Measurements from ENCODE around the gene MVB12B. TPM values are rescaled to one million over a fixed set of nuclear protein-coding genes. Genes with fewer than 3 reads are reported as not detected.
A peak's percentile ranks its signal among the peaks of the same experiment; 100 is the strongest.

Gene MVB12B
- total RNA-seq, 1 donor: 5.4 TPM

GRCh38 chr9:126508928-126509327 is 182.3 kb downstream of the MVB12B start:
- DNase-seq (ENCODE audit: insufficient read length, low spot score, missing footprints): peak; percentile 14
- no peaks in the 10 kb centered on the region for H3K9me3 ChIP-seq (ENCODE audit: low read depth, low read length)
- H3K4me3 ChIP-seq (ENCODE audit: insufficient read depth, low read length): no peak overlapping the region
- H2AFZ ChIP-seq (ENCODE audit: low read length): no peak overlapping the region
- TF ChIP-seq CTCF (IDR thresholded peaks at IDR 0.05; ENCODE audit: extremely low read depth, low read depth, low read length): no peak
- no peak overlapping the region for H3K4me2 ChIP-seq (ENCODE audit: insufficient read depth, low read length)
- H3K27ac ChIP-seq (ENCODE audit: low read depth, low read length): no peak overlapping the region
- no peaks in the 10 kb centered on the region for H3K4me1 ChIP-seq (ENCODE audit: insufficient read depth, low read length)
- H4K20me1 ChIP-seq (ENCODE audit: insufficient read depth, low read length): no peaks in the 10 kb centered on the region
- H3K27me3 ChIP-seq (ENCODE audit: insufficient read depth, low read length): peaks cover 40% of the 10 kb centered on the region
- H3K36me3 ChIP-seq (ENCODE audit: insufficient read depth, low read length): no peaks in the 10 kb centered on the region
- no peaks in the 10 kb centered on the region for H3K79me2 ChIP-seq (ENCODE audit: insufficient read depth, low read length)

- Histone ChIP-seq H3K4me2 (ENCODE audit: insufficient read depth, low read length) (no peak overlapping the region), H3K36me3 (ENCODE audit: insufficient read depth, low read length) (no peaks in the 10 kb centered on the region), H3K4me3 (ENCODE audit: insufficient read depth, low read length) (no peak overlapping the region), H3K9me3 (ENCODE audit: low read depth, low read length) (no peaks in the 10 kb centered on the region), H3K27me3 (ENCODE audit: insufficient read depth, low read length) (peaks cover 41% of the 10 kb centered on the region), H3K4me1 (ENCODE audit: insufficient read depth, low read length) (no peaks in the 10 kb centered on the region), H3K27ac (ENCODE audit: low read depth, low read length) (no peak overlapping the region), H4K20me1 (ENCODE audit: insufficient read depth, low read length) (no peaks in the 10 kb centered on the region), H2AFZ (ENCODE audit: low read length) (no peak overlapping the region), H3K79me2 (ENCODE audit: insufficient read depth, low read length) (no peaks in the 10 kb centered on the region)
- peak; percentile 35 for DNase-seq (ENCODE audit: insufficient read length, low spot score, missing footprints)
- no peak for TF ChIP-seq CTCF (IDR thresholded peaks at IDR 0.05; ENCODE audit: extremely low read depth, low read depth, low read length)
Observed at GRCh38 chr9:126509718-126510117, 183.1 kb downstream of the MVB12B start.

GRCh38 chr9:126510564-126510963 is 183.9 kb downstream of the MVB12B start:
- peak; percentile 80 for DNase-seq (ENCODE audit: insufficient read length, low spot score, missing footprints)
- no peaks in the 10 kb centered on the region for H3K9me3 ChIP-seq (ENCODE audit: low read depth, low read length)
- H3K79me2 ChIP-seq (ENCODE audit: insufficient read depth, low read length): no peaks in the 10 kb centered on the region
- H3K27ac ChIP-seq (ENCODE audit: low read depth, low read length): no peak overlapping the region
- TF ChIP-seq CTCF (IDR thresholded peaks at IDR 0.05; ENCODE audit: extremely low read depth, low read depth, low read length): no peak
- H3K4me3 ChIP-seq (ENCODE audit: insufficient read depth, low read length): no peak overlapping the region
- H2AFZ ChIP-seq (ENCODE audit: low read length): no peak overlapping the region
- no peaks in the 10 kb centered on the region for H3K4me1 ChIP-seq (ENCODE audit: insufficient read depth, low read length)
- H3K36me3 ChIP-seq (ENCODE audit: insufficient read depth, low read length): no peaks in the 10 kb centered on the region
- H4K20me1 ChIP-seq (ENCODE audit: insufficient read depth, low read length): no peaks in the 10 kb centered on the region
- no peak overlapping the region for H3K4me2 ChIP-seq (ENCODE audit: insufficient read depth, low read length)
- peaks cover 42% of the 10 kb centered on the region for H3K27me3 ChIP-seq (ENCODE audit: insufficient read depth, low read length)

GRCh38 chr9:126511411-126511810 is 184.8 kb downstream of the MVB12B start:
- TF ChIP-seq CTCF (IDR thresholded peaks at IDR 0.05; ENCODE audit: extremely low read depth, low read depth, low read length): no peak
- Histone ChIP-seq H3K4me3 (ENCODE audit: insufficient read depth, low read length) (no peak overlapping the region), H3K79me2 (ENCODE audit: insufficient read depth, low read length) (no peaks in the 10 kb centered on the region), H3K36me3 (ENCODE audit: insufficient read depth, low read length) (no peaks in the 10 kb centered on the region), H3K27ac (ENCODE audit: low read depth, low read length) (no peak overlapping the region), H2AFZ (ENCODE audit: low read length) (no peak overlapping the region), H3K4me1 (ENCODE audit: insufficient read depth, low read length) (peaks cover under 1% of the 10 kb centered on the region), H3K4me2 (ENCODE audit: insufficient read depth, low read length) (no peak overlapping the region), H3K27me3 (ENCODE audit: insufficient read depth, low read length) (peaks cover 48% of the 10 kb centered on the region), H4K20me1 (ENCODE audit: insufficient read depth, low read length) (no peaks in the 10 kb centered on the region), H3K9me3 (ENCODE audit: low read depth, low read length) (no peaks in the 10 kb centered on the region)
- DNase-seq (ENCODE audit: insufficient read length, low spot score, missing footprints): peak; percentile 42
